Measurements from ENCODE around the gene ATP6V0D1.

The ATP6V0D1 gene

GRCh38 chr16:67425061-67425460, 55.9 kb downstream of the ATP6V0D1 start:
- TF ChIP-seq YY1 (IDR thresholded peaks at IDR 0.05; ENCODE audit: insufficient read depth, insufficient read length) (no peak), SUZ12 (IDR thresholded peaks at IDR 0.05; ENCODE audit: extremely low read depth, insufficient read depth, insufficient read length) (no peak), ZNF274 (IDR thresholded peaks at IDR 0.05; ENCODE audit: low read depth, low read length) (no peak)
- H3K4me1 ChIP-seq (ENCODE audit: insufficient read depth, insufficient read length), result peaks cover 25% of the 10 kb centered on the region
- peak overlapping the region; percentile 8 for H3K4me3 ChIP-seq (ENCODE audit: insufficient read length, low read depth)
- H3K9ac ChIP-seq (ENCODE audit: insufficient read length, low read depth), result no peak overlapping the region
- DNase-seq (ENCODE audit: low read depth, low spot score), result no peak
- H3K36me3 ChIP-seq (ENCODE audit: insufficient read depth, insufficient read length, low read length), result no peaks in the 10 kb centered on the region
- H3K27me3 ChIP-seq (ENCODE audit: insufficient read depth, insufficient read length), result peaks cover 17% of the 10 kb centered on the region
- no peaks in the 10 kb centered on the region for H3K9me3 ChIP-seq (ENCODE audit: insufficient read depth, low read length)

GRCh38 chr16:67424261-67424615, 56.7 kb downstream of the ATP6V0D1 start:
- DNase-seq (ENCODE audit: low read depth, low spot score), result no peak
- TF ChIP-seq YY1 (IDR thresholded peaks at IDR 0.05; ENCODE audit: insufficient read depth, insufficient read length), result no peak
- TF ChIP-seq ZNF274 (IDR thresholded peaks at IDR 0.05; ENCODE audit: low read depth, low read length), result no peak
- no peak for TF ChIP-seq SUZ12 (IDR thresholded peaks at IDR 0.05; ENCODE audit: extremely low read depth, insufficient read depth, insufficient read length)
- Histone ChIP-seq H3K9ac (ENCODE audit: insufficient read length, low read depth) (peak overlapping the region; percentile 65), H3K9me3 (ENCODE audit: insufficient read depth, low read length) (no peaks in the 10 kb centered on the region), H3K4me3 (ENCODE audit: insufficient read length, low read depth) (peak overlapping the region; percentile 8), H3K36me3 (ENCODE audit: insufficient read depth, insufficient read length, low read length) (no peaks in the 10 kb centered on the region), H3K27me3 (ENCODE audit: insufficient read depth, insufficient read length) (peaks cover 9% of the 10 kb centered on the region), H3K4me1 (ENCODE audit: insufficient read depth, insufficient read length) (peaks cover 27% of the 10 kb centered on the region)

DNA sequence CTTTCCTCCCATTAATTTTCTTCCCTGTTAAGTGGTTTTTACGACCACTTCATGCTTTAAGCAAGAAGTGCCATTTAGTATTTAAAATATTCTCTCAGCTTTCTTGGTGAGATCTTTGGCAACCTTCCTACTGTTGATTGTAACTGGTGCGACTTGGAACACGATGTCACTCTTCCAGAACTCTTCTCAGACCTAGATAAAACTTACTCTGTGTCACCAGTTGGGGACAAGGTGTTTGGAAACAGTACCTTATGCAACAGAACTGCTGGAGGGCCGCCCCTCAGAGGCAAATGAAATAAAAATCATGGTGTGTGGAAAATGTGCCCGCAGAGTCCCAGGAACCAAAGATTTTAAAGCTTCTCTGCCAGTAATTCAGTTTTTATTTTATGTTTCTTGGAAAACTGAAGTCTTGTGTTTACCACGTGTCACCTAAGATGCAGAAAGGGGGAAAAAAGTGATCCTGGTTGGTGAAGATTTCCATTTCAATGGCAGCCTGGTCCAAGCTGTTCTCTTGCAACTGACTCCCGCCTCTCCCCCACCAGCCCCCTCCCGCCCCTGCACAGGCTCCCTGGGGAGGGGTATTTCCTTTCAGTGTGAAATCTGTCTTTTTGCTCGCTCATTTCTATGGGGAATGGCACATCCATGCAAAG, 57.2 kb downstream of the ATP6V0D1 start:
- Histone ChIP-seq H3K4me3 (ENCODE audit: insufficient read length, low read depth) (no peak overlapping the region), H3K4me1 (ENCODE audit: insufficient read depth, insufficient read length) (peaks cover 24% of the 10 kb centered on the region), H3K9ac (ENCODE audit: insufficient read length, low read depth) (no peak overlapping the region), H3K36me3 (ENCODE audit: insufficient read depth, insufficient read length, low read length) (no peaks in the 10 kb centered on the region), H3K9me3 (ENCODE audit: insufficient read depth, low read length) (no peaks in the 10 kb centered on the region), H3K27me3 (ENCODE audit: insufficient read depth, insufficient read length) (peaks cover 4% of the 10 kb centered on the region)
- peak; percentile 60 for DNase-seq (ENCODE audit: low read depth, low spot score)
- TF ChIP-seq YY1 (IDR thresholded peaks at IDR 0.05; ENCODE audit: insufficient read depth, insufficient read length), result no peak

DNA sequence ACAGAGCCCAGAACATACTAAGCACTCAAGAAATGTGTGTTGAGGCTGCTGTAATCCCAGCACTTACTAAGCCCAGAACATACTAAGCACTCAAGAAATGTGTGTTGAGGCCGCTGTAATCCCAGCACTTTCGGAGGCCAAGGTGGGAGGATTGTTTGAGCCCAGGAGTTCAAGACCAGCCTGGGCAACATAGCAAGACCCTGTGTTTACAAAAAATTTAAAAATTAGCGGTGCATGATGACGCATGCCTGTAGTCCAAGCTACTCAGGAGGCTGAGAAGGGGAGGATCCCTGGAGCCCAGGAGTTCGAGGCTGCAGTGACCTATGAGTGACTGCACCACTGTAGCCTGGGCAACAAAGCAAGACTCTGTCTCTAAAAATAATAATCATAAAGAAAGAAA, 57.9 kb downstream of the ATP6V0D1 start:
- TF ChIP-seq ZNF274 (IDR thresholded peaks at IDR 0.05; ENCODE audit: low read depth, low read length), result no peak
- TF ChIP-seq YY1 (IDR thresholded peaks at IDR 0.05; ENCODE audit: insufficient read depth, insufficient read length), result no peak
- no peak for TF ChIP-seq SUZ12 (IDR thresholded peaks at IDR 0.05; ENCODE audit: extremely low read depth, insufficient read depth, insufficient read length)
- no peak overlapping the region for H3K9ac ChIP-seq (ENCODE audit: insufficient read length, low read depth)
- peaks cover 18% of the 10 kb centered on the region for H3K4me1 ChIP-seq (ENCODE audit: insufficient read depth, insufficient read length)
- H3K36me3 ChIP-seq (ENCODE audit: insufficient read depth, insufficient read length, low read length), result no peaks in the 10 kb centered on the region
- no peak overlapping the region for H3K4me3 ChIP-seq (ENCODE audit: insufficient read length, low read depth)
- no peak for DNase-seq (ENCODE audit: low read depth, low spot score)
- no peaks in the 10 kb centered on the region for H3K27me3 ChIP-seq (ENCODE audit: insufficient read depth, insufficient read length)
- H3K9me3 ChIP-seq (ENCODE audit: insufficient read depth, low read length), result no peaks in the 10 kb centered on the region

GRCh38 chr16:67421030-67421429, 59.9 kb downstream of the ATP6V0D1 start:
- Histone ChIP-seq H3K4me3 (ENCODE audit: insufficient read length, low read depth) (no peak overlapping the region), H3K36me3 (ENCODE audit: insufficient read depth, insufficient read length, low read length) (no peaks in the 10 kb centered on the region), H3K27me3 (ENCODE audit: insufficient read depth, insufficient read length) (peaks cover 6% of the 10 kb centered on the region), H3K9me3 (ENCODE audit: insufficient read depth, low read length) (no peaks in the 10 kb centered on the region), H3K9ac (ENCODE audit: insufficient read length, low read depth) (no peak overlapping the region), H3K4me1 (ENCODE audit: insufficient read depth, insufficient read length) (peaks cover 11% of the 10 kb centered on the region)
- TF ChIP-seq ZNF274 (IDR thresholded peaks at IDR 0.05; ENCODE audit: low read depth, low read length) (no peak), YY1 (IDR thresholded peaks at IDR 0.05; ENCODE audit: insufficient read depth, insufficient read length) (no peak), SUZ12 (IDR thresholded peaks at IDR 0.05; ENCODE audit: extremely low read depth, insufficient read depth, insufficient read length) (no peak)
- peak; percentile 71 for DNase-seq (ENCODE audit: low read depth, low spot score)

DNA sequence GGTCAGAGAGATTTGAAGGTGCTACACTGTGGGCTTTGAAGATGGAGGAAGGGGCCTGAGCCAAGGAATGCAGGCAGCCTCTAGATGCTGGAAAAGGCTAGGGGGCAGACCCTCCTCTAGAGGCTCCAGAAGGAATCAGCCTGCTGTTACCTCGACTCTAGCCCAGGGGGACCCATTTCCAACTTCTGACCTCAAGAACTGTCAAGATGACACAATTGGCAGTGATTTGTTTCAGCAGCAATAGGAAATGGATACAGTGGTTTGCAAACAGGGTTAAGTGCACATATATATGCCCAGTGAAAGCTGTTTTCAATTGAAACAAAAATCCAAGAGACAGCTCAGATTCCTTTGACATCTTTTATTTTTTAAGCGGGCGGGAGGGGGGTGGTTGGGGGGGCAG, 61.0 kb downstream of the ATP6V0D1 start:
- no peaks in the 10 kb centered on the region for H3K9me3 ChIP-seq (ENCODE audit: insufficient read depth, low read length)
- H3K4me3 ChIP-seq (ENCODE audit: insufficient read length, low read depth), result no peak overlapping the region
- TF ChIP-seq SUZ12 (IDR thresholded peaks at IDR 0.05; ENCODE audit: extremely low read depth, insufficient read depth, insufficient read length), result no peak
- no peak for TF ChIP-seq ZNF274 (IDR thresholded peaks at IDR 0.05; ENCODE audit: low read depth, low read length)
- no peak for TF ChIP-seq YY1 (IDR thresholded peaks at IDR 0.05; ENCODE audit: insufficient read depth, insufficient read length)
- H3K4me1 ChIP-seq (ENCODE audit: insufficient read depth, insufficient read length), result peaks cover 9% of the 10 kb centered on the region
- DNase-seq (ENCODE audit: low read depth, low spot score), result no peak
- peaks cover 6% of the 10 kb centered on the region for H3K27me3 ChIP-seq (ENCODE audit: insufficient read depth, insufficient read length)
- H3K9ac ChIP-seq (ENCODE audit: insufficient read length, low read depth), result no peak overlapping the region
- H3K36me3 ChIP-seq (ENCODE audit: insufficient read depth, insufficient read length, low read length), result no peaks in the 10 kb centered on the region

GRCh38 chr16:67419502-67419901, 61.5 kb downstream of the ATP6V0D1 start:
- H3K4me1 ChIP-seq (ENCODE audit: insufficient read depth, insufficient read length), result peaks cover 9% of the 10 kb centered on the region
- DNase-seq (ENCODE audit: low read depth, low spot score), result no peak
- peaks cover 6% of the 10 kb centered on the region for H3K27me3 ChIP-seq (ENCODE audit: insufficient read depth, insufficient read length)
- H3K4me3 ChIP-seq (ENCODE audit: insufficient read length, low read depth), result no peak overlapping the region
- no peaks in the 10 kb centered on the region for H3K36me3 ChIP-seq (ENCODE audit: insufficient read depth, insufficient read length, low read length)
- no peak overlapping the region for H3K9ac ChIP-seq (ENCODE audit: insufficient read length, low read depth)
- TF ChIP-seq ZNF274 (IDR thresholded peaks at IDR 0.05; ENCODE audit: low read depth, low read length) (no peak), YY1 (IDR thresholded peaks at IDR 0.05; ENCODE audit: insufficient read depth, insufficient read length) (no peak), SUZ12 (IDR thresholded peaks at IDR 0.05; ENCODE audit: extremely low read depth, insufficient read depth, insufficient read length) (no peak)
- H3K9me3 ChIP-seq (ENCODE audit: insufficient read depth, low read length), result no peaks in the 10 kb centered on the region

Measured in NT2/D1 (cell line).